MCF 10A (cell line): ENCODE data around the gene DBN1. TPM values are rescaled to one million over a fixed set of nuclear protein-coding genes. Genes with fewer than 3 reads are reported as not detected.
"Not testable (repeated sequence)": the region's sequence is repeated elsewhere in the genome, so short reads cannot be mapped to it uniquely, and the experiment has no call there.

Experiments used
- BruUV-seq: library from RNA; stranded (reverse); fragments of 400-500 nt; replicated peaks from 2 replicates; lab custom pipeline; 2021; lab: Mats Ljungman, UMichigan
- CTCF ChIA-PET: fragments of 300-600 bp; sonication (Branson Sonifier 250); formaldehyde crosslinking; extraction: SDS; loops from one replicate; lab custom pipeline; 2021; ENCODE audit warnings: antibody characterized with exemption, inconsistent platforms; lab: Yijun Ruan, JAX
- POLR2A ChIA-PET: fragments of 300-600, 350-650 bp; sonication (Branson Sonifier 250); formaldehyde crosslinking; extraction: SDS; loops from one replicate; lab custom pipeline; 2020; ENCODE audit warnings: antibody characterized with exemption, inconsistent platforms; lab: Yijun Ruan, JAX
- DNase-seq: peaks from one replicate; pipeline ENCODE4 v3.0.0-alpha.2; 2018; ENCODE audit not compliant: unreplicated experiment
- H3K27ac Mint-ChIP-seq: one replicate; pipeline ENCODE4 v1.8.0; 2022; ENCODE audit warnings: mild to moderate bottlenecking, low read depth, mixed read lengths; ENCODE audit not compliant: unreplicated experiment
- H3K27me3 Mint-ChIP-seq: one replicate; pipeline ENCODE4 v1.8.0; 2022; ENCODE audit warnings: mixed read lengths; ENCODE audit not compliant: insufficient read depth, unreplicated experiment
- H3K36me3 Mint-ChIP-seq: one replicate; pipeline ENCODE4 v1.8.0; 2022; ENCODE audit warnings: mild to moderate bottlenecking, moderate library complexity, mixed read lengths; ENCODE audit not compliant: insufficient read depth, unreplicated experiment
- H3K4me1 Mint-ChIP-seq: one replicate; pipeline ENCODE4 v1.8.0; 2022; ENCODE audit warnings: mixed read lengths; ENCODE audit not compliant: insufficient read depth, unreplicated experiment
- H3K4me3 Mint-ChIP-seq: one replicate; pipeline ENCODE4 v1.8.0; 2022; ENCODE audit warnings: mild to moderate bottlenecking, moderate library complexity, mixed read lengths; ENCODE audit not compliant: unreplicated experiment
- H3K9me3 Mint-ChIP-seq: one replicate; pipeline ENCODE4 v1.8.0; 2022; ENCODE audit warnings: mixed read lengths; ENCODE audit not compliant: unreplicated experiment
- intact Hi-C: fragments of 100-400 bp; cut with micrococcal nuclease; formaldehyde crosslinking; loops from 2 replicates; pipeline ENCODE4 v1.14.1; 2022
- total RNA-seq: library from RNA; stranded (reverse); gene quantifications from 2 replicates; pipeline ENCODE4 v1.2.3, GENCODE V29; 2022
- TF ChIP-seq, protein P1 (sequence below): fragments of 200-600 bp; IDR thresholded peaks from one replicate; pipeline ENCODE4 v1.8.0; 2022; ENCODE audit warnings: antibody characterized with exemption, mild to moderate bottlenecking; ENCODE audit not compliant: unreplicated experiment

The DBN1 gene
- total RNA-seq, 1 experiment from 2014 or later = 165 TPM

GRCh38 chr5:177486256-177486655 is 12.8 kb upstream of the DBN1 start:
- no peaks in the 10 kb centered on the region for H3K9me3 Mint-ChIP-seq
- intact Hi-C loops = no loop called here
- DNase-seq = no peak
- POLR2A ChIA-PET = interaction anchor here (0.9 to 2.2 kb wide), 2 partner anchors 9 to 11 kb away, joined by 4 to 5 read pairs; partner anchors contain the start of gene PDLIM7
- TF ChIP-seq, protein P1, sequence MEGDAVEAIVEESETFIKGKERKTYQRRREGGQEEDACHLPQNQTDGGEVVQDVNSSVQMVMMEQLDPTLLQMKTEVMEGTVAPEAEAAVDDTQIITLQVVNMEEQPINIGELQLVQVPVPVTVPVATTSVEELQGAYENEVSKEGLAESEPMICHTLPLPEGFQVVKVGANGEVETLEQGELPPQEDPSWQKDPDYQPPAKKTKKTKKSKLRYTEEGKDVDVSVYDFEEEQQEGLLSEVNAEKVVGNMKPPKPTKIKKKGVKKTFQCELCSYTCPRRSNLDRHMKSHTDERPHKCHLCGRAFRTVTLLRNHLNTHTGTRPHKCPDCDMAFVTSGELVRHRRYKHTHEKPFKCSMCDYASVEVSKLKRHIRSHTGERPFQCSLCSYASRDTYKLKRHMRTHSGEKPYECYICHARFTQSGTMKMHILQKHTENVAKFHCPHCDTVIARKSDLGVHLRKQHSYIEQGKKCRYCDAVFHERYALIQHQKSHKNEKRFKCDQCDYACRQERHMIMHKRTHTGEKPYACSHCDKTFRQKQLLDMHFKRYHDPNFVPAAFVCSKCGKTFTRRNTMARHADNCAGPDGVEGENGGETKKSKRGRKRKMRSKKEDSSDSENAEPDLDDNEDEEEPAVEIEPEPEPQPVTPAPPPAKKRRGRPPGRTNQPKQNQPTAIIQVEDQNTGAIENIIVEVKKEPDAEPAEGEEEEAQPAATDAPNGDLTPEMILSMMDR = no peak
- BruUV-seq = no TSS peak
- no peak overlapping the region for H3K27ac Mint-ChIP-seq
- H3K4me3 Mint-ChIP-seq = no peak overlapping the region
- CTCF ChIA-PET = interaction anchor here (1.3 to 2.0 kb wide), 3 partner anchors 9 to 95 kb away, joined by 4 to 9 read pairs (median 5); no protein-coding TSS in a partner anchor
- H3K27me3 Mint-ChIP-seq = no peaks in the 10 kb centered on the region
- H3K36me3 Mint-ChIP-seq = peaks cover 38% of the 10 kb centered on the region
- H3K4me1 Mint-ChIP-seq = peaks cover 19% of the 10 kb centered on the region

GRCh38 chr5:177485753-177486152 is 12.3 kb upstream of the DBN1 start:
- CTCF ChIA-PET = interaction anchor here (1.3 to 2.0 kb wide), 3 partner anchors 10 to 95 kb away, joined by 4 to 9 read pairs (median 5); no protein-coding TSS in a partner anchor

GRCh38 chr5:177484902-177485549 is 11.6 kb upstream of the DBN1 start:
- no TSS peak for BruUV-seq
- Mint-ChIP-seq H3K4me1 (peaks cover 18% of the 10 kb centered on the region), H3K4me3 (no peak overlapping the region), H3K36me3 (peaks cover 28% of the 10 kb centered on the region), H3K27ac (peak overlapping the region; percentile 3), H3K27me3 (no peaks in the 10 kb centered on the region), H3K9me3 (no peaks in the 10 kb centered on the region)
- TF ChIP-seq, protein P1 = no peak
- intact Hi-C loops = no loop called here
- ChIA-PET CTCF (interaction anchor here (0.6 to 2.0 kb wide), 5 partner anchors 9 to 94 kb away, joined by 3 to 9 read pairs (median 4); no protein-coding TSS in a partner anchor), POLR2A (interaction anchor here (0.6 to 2.2 kb wide), 2 partner anchors 12 to 24 kb away, joined by 3 to 5 read pairs; partner anchors contain the start of gene PDLIM7)
- no peak for DNase-seq

More at GRCh38 chr5:177485753-177486152, 12.3 kb upstream of the DBN1 start:
- POLR2A ChIA-PET = interaction anchor here (0.6 to 2.2 kb wide), 3 partner anchors 8 to 25 kb away, joined by 3 to 5 read pairs (median 4); partner anchors contain the start of gene PDLIM7
- DNase-seq, BruUV-seq, H3K9me3 Mint-ChIP-seq, H3K4me3 Mint-ChIP-seq, intact Hi-C loops, H3K27me3 Mint-ChIP-seq, H3K27ac Mint-ChIP-seq: not testable (repeated sequence)
- peaks cover 16% of the 10 kb centered on the region for H3K4me1 Mint-ChIP-seq
- peaks cover 33% of the 10 kb centered on the region for H3K36me3 Mint-ChIP-seq

DNA sequence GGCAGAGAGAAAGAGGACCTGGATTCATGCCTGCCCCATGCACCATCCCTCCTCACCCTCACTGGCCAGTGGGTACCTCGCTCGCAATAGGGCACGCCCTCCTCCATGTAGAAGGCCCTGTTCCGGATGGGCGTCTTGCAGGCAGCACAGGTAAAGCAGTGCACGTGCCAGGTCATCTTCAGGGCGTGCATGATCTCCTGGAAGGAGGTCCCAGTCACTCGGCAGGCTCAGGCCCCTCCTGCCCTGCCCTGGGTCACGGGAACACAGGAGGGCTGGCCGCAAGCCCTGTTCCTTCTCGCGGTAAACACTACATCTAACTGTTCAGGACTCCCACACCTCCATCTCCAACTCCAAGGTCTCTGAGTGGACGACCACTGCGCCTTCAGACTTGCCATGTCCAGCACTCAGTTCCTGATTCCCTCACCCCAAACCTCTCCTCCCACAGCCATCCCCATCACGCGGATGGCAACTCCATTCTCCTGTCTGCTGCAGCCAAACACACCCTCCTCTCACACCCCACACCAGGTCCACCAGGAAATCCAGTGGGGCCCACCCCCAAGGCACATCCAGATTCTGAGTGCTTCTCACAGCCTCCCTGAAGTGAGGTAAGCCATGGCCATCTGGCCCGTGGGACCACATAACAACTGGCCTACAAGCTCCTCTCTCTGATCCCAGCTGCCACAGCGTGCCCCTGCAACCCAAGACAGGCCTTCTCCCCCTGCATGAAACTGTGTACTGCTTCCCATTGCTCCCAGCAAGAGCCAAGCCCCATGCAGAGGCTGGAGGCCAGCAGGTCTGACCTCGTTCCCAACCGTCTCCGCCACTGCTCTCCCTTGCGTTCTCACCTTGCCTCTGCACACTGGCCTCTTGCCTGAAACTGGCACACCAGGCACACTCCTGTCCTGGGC is 10.8 kb upstream of the DBN1 start:
- CTCF ChIA-PET = interaction anchor here (1.0 to 2.0 kb wide), 2 partner anchors 9 to 11 kb away, joined by 3 to 9 read pairs; no protein-coding TSS in a partner anchor
- TF ChIP-seq, protein P1 = no peak
- peak overlapping the region; percentile 3 for H3K27ac Mint-ChIP-seq
- no peaks in the 10 kb centered on the region for H3K27me3 Mint-ChIP-seq
- BruUV-seq = no TSS peak
- peaks cover 24% of the 10 kb centered on the region for H3K36me3 Mint-ChIP-seq
- peaks cover 26% of the 10 kb centered on the region for H3K4me1 Mint-ChIP-seq
- DNase-seq = no peak
- POLR2A ChIA-PET = interaction anchor here (2.2 kb wide), 1 partner anchor 13 kb away, joined by 5 read pairs; the partner anchor contains the start of gene PDLIM7
- H3K9me3 Mint-ChIP-seq = no peaks in the 10 kb centered on the region
- intact Hi-C loops = no loop called here
- no peak overlapping the region for H3K4me3 Mint-ChIP-seq
